Common myeloid progenitor, CD34-positive (primary cell): Measurements from ENCODE around the gene EFNA1.
"Not testable (repeated sequence)": the region's sequence is repeated elsewhere in the genome, so short reads cannot be mapped to it uniquely, and the experiment has no call there.

ENCODE experiments used
- CTCF ChIA-PET: fragments of 350-600 bp; sonication (Branson Sonifier 250); formaldehyde crosslinking; loops from one replicate; lab custom pipeline; 2021; ENCODE audit warnings: antibody characterized with exemption; lab: Charles Lee
- POLR2A ChIA-PET: fragments of 350-600 bp; sonication (Branson Sonifier 250); formaldehyde crosslinking; loops from one replicate; lab custom pipeline; 2021; ENCODE audit warnings: antibody characterized with exemption; lab: Charles Lee
- DNase-seq, 3 donors: peaks; one replicate each; pipeline versions ENCODE4 v3.0.0 to v3.0.0-alpha.2; 2013
- H3K27ac ChIP-seq, 2 experiments: 1 replicate in 1 of 2; 2 replicates in 1 of 2; pipeline ENCODE4 v1.7.0; 2013; ENCODE audit warnings: inconsistent platforms in 2 of 2, low read length in 2 of 2, mild to moderate bottlenecking in 2 of 2, low read depth in 1 of 2, moderate library complexity in 1 of 2; ENCODE audit not compliant: severe bottlenecking in 2 of 2, insufficient read depth in 1 of 2, poor library complexity in 1 of 2
- H3K27me3 ChIP-seq, 5 experiments: replicated peaks in 2 of 5; 1 replicate in 3 of 5; 2 replicates in 2 of 5; pipeline versions ENCODE4 v1.6.1 to v1.7.0; 2013; ENCODE audit warnings: low read length in 4 of 5, mild to moderate bottlenecking in 2 of 5, moderate library complexity in 2 of 5, inconsistent platforms in 1 of 5; ENCODE audit not compliant: insufficient read depth in 5 of 5, control insufficient read depth in 4 of 5
- H3K36me3 ChIP-seq, 4 experiments: 1 replicate in 2 of 4; 2 replicates in 2 of 4; pipeline versions ENCODE4 v1.6.1 to v1.7.0; 2013; ENCODE audit warnings: low read length in 3 of 4, control low read depth in 1 of 4, mild to moderate bottlenecking in 1 of 4; ENCODE audit not compliant: control insufficient read depth in 4 of 4, insufficient read depth in 4 of 4
- H3K4me1 ChIP-seq, 4 experiments: 1 replicate in 3 of 4; 2 replicates in 1 of 4; pipeline versions ENCODE4 v1.6.1 to v1.7.1; 2013; ENCODE audit warnings: low read length in 3 of 4, mild to moderate bottlenecking in 3 of 4, control low read depth in 1 of 4, inconsistent platforms in 1 of 4, moderate library complexity in 1 of 4; ENCODE audit not compliant: control insufficient read depth in 4 of 4, insufficient read depth in 4 of 4; ENCODE audit errors: control extremely low read depth in 1 of 4
- H3K4me3 ChIP-seq, 7 experiments: 1 replicate in 4 of 7; 2 replicates in 3 of 7; pipeline versions ENCODE4 v1.5.1 to v1.7.0; 2013; ENCODE audit warnings: mild to moderate bottlenecking in 7 of 7, low read length in 6 of 7, moderate library complexity in 6 of 7, inconsistent platforms in 2 of 7, low read depth in 2 of 7, control low read depth in 1 of 7; ENCODE audit not compliant: insufficient read depth in 4 of 7, control insufficient read depth in 1 of 7; ENCODE audit errors: extremely low read depth in 1 of 7
- H3K9me3 ChIP-seq, 5 experiments: 1 replicate in 4 of 5; 2 replicates in 1 of 5; pipeline versions ENCODE4 v1.6.1 to v1.7.1; 2013; ENCODE audit warnings: low read length in 4 of 5, mild to moderate bottlenecking in 2 of 5, inconsistent platforms in 1 of 5, low read depth in 1 of 5, moderate library complexity in 1 of 5; ENCODE audit not compliant: control insufficient read depth in 4 of 5, insufficient read depth in 2 of 5; ENCODE audit errors: control extremely low read depth in 1 of 5
- WGBS: methylation state at CpG from one replicate; pipeline ENCODE4 v1.1.5; 2013; ENCODE audit not compliant: insufficient coverage; 5-methylcytosine and 5-hydroxymethylcytosine counted together

Gene EFNA1

GRCh38 chr1:155139895-155140629, 12.4 kb downstream of the EFNA1 start, which contains the start of gene DPM3:
TSS of gene DPM3 (minus strand) at chr1:155140531. CDS start at chr1:155140240, 291 bp downstream.
- ChIA-PET CTCF (interaction anchor here (1.1 to 1.5 kb wide), 2 partner anchors 28 to 33 kb away, joined by 3 to 6 read pairs; partner anchors contain the start of gene KRTCAP2), POLR2A (interaction anchor here (1.3 kb wide), 1 partner anchor 26 kb away, joined by 3 read pairs; no protein-coding TSS in a partner anchor)
- Histone ChIP-seq H3K27ac (peak within 1 kb of the TSS; percentile 78 to 91), H3K9me3 (no peaks in the 10 kb centered on the region), H3K4me3 (peak within 1 kb of the TSS; percentile 58 to 96 (median 93)), H3K27me3 (no peaks in the 10 kb centered on the region), H3K4me1 (peaks cover 9 to 39% (median 29%) of the 10 kb centered on the region in 4 experiments), H3K36me3 (peaks cover 0 to 16% (median 2%) of the 10 kb centered on the region in 4 experiments)
- peak; percentile 85 to 92 (median 88) for DNase-seq
- 0% methylated on average over 41 of the region's 42 CpGs for WGBS

DNA sequence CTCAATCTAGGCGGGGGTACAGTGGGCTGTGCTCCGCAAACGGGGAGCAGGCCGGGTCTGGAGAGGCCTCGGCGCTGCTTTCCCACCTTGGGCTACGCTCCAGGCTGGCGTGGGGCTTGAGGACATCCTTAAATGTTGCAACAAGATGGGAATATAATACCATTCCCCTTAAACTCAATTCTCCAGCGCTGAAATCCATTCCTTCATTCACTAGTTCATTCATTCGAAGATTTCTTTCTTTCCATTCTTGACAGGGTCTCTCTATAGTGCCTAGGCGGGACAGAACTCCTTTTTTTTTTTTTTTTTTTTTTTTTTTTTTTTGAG, 12.9 kb downstream of the EFNA1 start:
- CTCF ChIA-PET: interaction anchor here (1.5 kb wide), 1 partner anchor 32 kb away, joined by 6 read pairs; the partner anchor contains the start of gene KRTCAP2

DNA sequence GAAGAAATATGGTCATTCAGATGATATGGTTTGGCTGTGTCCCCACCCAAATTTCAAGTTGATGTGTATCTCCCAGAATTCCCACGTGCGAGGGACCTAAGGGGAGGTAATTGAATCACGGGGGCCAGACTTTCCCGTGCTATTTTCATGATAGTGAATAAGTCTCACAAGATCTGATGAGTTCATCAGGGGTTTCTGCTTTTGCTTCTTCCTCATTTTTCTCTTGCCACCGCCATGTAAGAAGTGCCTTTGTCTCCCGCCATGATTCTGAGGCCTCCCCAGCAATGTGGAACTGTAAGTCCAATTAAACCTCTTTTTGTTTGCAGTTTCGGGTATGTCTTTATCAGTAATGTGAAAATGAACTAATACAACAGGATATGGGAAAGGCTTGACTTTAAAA, 14.1 kb downstream of the EFNA1 start:
- Histone ChIP-seq H3K27ac (no peak overlapping the region), H3K9me3 (no peaks in the 10 kb centered on the region), H3K4me1 (peaks cover 9 to 29% (median 21%) of the 10 kb centered on the region in 4 experiments), H3K36me3 (peaks cover 0 to 16% (median 2%) of the 10 kb centered on the region in 4 experiments), H3K4me3 (no peak overlapping the region), H3K27me3 (no peaks in the 10 kb centered on the region)
- POLR2A ChIA-PET: no interaction called here
- CTCF ChIA-PET: no interaction called here
- 77% methylated on average over 3 of the region's 7 CpGs for WGBS
- peak in 2 of 3 donors; percentile 44 to 67 for DNase-seq

More for the DNA sequence above, 12.9 kb downstream of the EFNA1 start:
- peak overlapping the region; percentile 58 to 96 (median 93) for H3K4me3 ChIP-seq
- DNase-seq: no peak
- no peaks in the 10 kb centered on the region for H3K27me3 ChIP-seq
- no peaks in the 10 kb centered on the region for H3K9me3 ChIP-seq
- peaks cover 9 to 34% (median 24%) of the 10 kb centered on the region in 4 experiments for H3K4me1 ChIP-seq
- 2% methylated on average over 8 of the region's 11 CpGs for WGBS
- peaks cover 0 to 16% (median 2%) of the 10 kb centered on the region in 4 experiments for H3K36me3 ChIP-seq
- peak overlapping the region in 1 of 2 experiments; percentile 91 for H3K27ac ChIP-seq
- POLR2A ChIA-PET: interaction anchor here (1.3 kb wide), 1 partner anchor 25 kb away, joined by 3 read pairs; no protein-coding TSS in a partner anchor

DNA sequence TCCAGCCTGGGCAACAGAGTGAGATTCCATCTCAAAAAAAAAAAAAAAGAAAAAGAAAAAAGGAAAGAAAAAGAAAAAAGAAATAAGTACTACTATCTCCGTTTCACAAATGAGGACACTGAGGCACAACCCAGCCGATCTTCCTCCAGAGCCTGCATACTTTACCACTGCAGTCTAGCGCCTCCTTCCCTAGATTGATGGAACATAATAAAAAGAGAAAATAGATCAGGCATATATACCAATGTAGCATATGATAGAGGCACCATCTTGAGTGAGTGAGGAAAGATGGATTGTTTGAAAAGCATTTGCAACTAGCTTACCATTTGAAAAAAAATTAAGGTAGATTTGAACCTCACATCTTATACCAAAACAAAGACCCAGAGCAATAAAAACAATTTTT, 17.8 kb downstream of the EFNA1 start:
- Histone ChIP-seq H3K36me3 (no peaks in the 10 kb centered on the region), H3K27me3 (no peaks in the 10 kb centered on the region), H3K4me3 (no peak overlapping the region), H3K9me3 (no peaks in the 10 kb centered on the region), H3K27ac (no peak overlapping the region), H3K4me1 (peaks cover 0 to 11% (median 1%) of the 10 kb centered on the region in 4 experiments)
- CTCF ChIA-PET: interaction anchor here (0.9 to 3.3 kb wide), 6 partner anchors 11 to 27 kb away, joined by 3 to 9 read pairs (median 4); partner anchors contain the start of genes KRTCAP2 and SLC50A1
- no peak for DNase-seq
- POLR2A ChIA-PET: no interaction called here
- WGBS: 80% methylated on average over 1 of the region's 3 CpGs

DNA sequence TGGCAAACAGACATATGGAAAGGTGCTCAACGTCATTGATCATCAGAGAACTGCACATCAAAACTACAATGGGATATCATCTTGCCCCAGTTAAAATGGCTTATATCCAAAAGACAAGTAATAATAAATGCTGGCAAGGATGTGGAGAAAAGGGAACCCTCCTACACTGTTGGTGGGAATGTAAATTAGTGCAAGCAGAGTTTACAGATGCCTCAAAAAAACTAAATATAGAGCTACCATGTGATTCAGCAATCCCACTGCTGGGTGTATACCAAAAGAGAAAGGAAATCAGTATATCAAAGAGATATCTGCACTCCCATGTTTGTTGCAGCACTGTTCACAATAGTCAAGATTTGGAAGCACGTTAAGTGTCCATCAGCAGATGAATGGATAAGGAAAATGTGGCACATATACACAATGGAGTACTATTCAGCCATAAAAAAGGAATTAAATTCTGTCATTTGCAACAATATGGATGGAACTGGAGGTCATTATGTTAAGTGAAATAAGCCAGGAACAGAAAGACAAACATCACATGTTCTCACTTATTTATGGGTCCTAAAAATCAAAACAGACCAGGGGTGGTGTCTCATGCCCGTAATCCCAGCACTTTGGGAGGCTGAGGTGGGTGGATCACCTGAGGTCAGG, 28.4 kb downstream of the EFNA1 start:
- POLR2A ChIA-PET, H3K9me3 ChIP-seq, H3K4me3 ChIP-seq, H3K4me1 ChIP-seq, H3K27me3 ChIP-seq, H3K36me3 ChIP-seq, DNase-seq, H3K27ac ChIP-seq: not testable (repeated sequence)
- CTCF ChIA-PET: interaction anchor here (1.1 to 2.4 kb wide), 3 partner anchors 10 to 65 kb away, joined by 3 to 9 read pairs (median 5); no protein-coding TSS in a partner anchor
- WGBS: 100% methylated on average over 1 of the region's 3 CpGs

DNA sequence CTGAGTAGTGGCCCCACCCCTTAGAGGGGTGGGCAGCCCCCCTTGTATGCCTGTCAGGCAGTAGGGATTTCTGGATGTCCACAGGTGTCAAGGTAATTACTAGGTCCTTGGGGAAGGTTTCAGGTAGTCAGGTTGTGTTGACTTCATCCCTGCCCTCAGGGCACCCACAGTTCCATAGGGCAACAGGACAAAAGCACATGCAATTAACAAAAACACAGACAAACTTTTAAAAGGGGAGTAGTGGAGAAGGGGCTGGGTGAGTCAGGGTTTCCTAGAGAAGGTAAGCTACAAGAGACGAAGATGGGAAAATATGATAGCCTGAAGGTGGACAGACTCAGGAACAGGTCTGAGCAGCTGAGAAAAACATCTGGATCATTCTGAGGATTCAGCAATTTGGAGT, 31.3 kb downstream of the EFNA1 start:
- Histone ChIP-seq H3K27ac (no peak overlapping the region), H3K27me3 (no peaks in the 10 kb centered on the region), H3K36me3 (no peaks in the 10 kb centered on the region), H3K4me3 (no peak overlapping the region), H3K9me3 (no peaks in the 10 kb centered on the region), H3K4me1 (no peaks in the 10 kb centered on the region)
- no peak for DNase-seq
- ChIA-PET POLR2A (no interaction called here), CTCF (no interaction called here)
- no CpG with 5 or more reads among the region's 1 CpG for WGBS
